H4 (cell line): ENCODE results near the gene CCNL1. TPM values are rescaled to one million over a fixed set of nuclear protein-coding genes. Genes with fewer than 3 reads are reported as not detected.
A peak's percentile ranks its signal among the peaks of the same experiment; 100 is the strongest.

Experiments used
- DNase-seq: peaks from one replicate; pipeline ENCODE4 v3.0.0-alpha.2; 2015; ENCODE audit warnings: low spot score
- total RNA-seq: library from RNA; depleted of rRNA; stranded (reverse); fragments of >200 nt; shearing (Covaris generic); gene quantifications from 2 replicates; pipeline ENCODE4 v1.2.3, GENCODE V29; 2014

The CCNL1 gene
- total RNA-seq, 1 experiment from 2014 or later = 30.6 TPM

DNA sequence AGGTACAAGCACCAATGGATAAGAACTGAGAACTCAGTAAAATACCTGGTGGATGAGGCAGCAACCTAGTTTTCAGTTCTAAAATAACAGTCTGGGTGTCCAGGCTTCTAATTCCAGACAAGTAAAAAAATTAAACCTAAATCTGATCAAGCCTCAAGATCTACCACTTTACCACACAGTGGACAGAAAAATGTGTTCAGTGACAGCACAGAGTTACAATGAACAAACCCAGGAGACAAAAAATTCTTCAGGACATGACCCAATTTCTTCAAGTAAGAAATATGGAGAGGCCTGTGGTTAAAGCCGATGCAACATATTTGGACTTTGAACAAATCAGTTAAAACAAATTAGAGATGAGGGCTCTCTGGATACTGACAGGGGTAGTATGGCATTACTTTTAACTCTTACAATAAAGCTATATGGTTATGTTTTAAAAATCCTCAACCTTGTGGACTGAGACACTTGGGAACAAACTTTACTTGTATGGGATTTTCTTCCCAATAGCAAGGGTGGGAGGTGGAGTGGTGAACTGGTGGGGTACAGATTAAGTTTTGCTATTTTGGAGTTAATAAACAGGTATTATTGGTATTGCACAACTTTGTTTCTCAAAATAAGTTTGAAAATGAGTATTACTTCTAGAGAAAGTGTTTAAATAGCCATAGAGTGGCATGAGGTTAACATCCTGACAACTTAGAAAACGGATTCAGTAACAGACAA, 14.2 kb downstream of the CCNL1 start:
- DNase-seq = no peak

DNA sequence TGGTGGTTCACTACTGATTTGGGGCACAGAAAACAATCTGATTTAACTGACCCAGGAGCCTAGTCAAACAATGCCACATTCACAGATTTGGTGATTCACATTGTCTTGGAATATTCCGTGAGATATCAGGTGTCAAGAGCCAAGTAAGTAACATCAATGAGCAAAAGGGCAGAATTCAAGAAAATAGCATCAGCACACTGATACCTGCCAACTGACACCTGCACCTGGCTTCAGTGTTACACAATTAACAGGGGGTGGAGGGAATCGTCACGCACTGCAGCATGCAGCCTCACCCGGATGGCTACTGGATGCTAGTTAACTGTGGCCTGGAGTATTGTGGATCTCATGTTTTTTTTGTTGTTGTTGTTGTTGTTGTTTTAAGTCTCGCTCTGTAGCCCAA, 17.6 kb downstream of the CCNL1 start:
- no peak for DNase-seq

DNA sequence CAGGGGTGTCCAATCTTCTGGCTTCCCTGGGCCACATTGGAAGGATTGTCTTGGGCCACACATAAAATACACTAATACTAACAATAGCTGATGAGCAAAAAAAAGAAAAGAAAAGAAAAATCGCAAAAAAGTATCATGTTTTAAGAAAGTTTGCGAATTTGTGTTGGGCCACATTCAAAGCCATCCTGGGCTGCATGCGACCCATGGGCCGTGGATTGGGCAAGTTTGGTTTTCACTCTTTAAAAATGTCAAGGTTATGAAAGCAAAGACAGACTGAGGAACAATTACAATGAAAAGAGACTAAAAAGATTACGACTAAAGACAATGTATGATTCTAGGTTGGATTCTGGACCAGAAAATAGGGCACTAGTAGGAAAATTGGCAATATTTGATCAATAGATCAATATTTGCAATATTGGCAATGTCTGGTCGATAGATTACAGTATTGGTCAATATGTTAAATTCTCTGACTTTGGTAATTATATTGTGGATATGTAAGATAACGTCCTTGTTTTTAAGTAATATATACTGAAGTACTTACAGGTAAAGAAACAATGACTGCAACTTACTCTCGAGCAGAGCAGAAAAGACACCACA, 19.9 kb downstream of the CCNL1 start:
- DNase-seq = no peak

DNA sequence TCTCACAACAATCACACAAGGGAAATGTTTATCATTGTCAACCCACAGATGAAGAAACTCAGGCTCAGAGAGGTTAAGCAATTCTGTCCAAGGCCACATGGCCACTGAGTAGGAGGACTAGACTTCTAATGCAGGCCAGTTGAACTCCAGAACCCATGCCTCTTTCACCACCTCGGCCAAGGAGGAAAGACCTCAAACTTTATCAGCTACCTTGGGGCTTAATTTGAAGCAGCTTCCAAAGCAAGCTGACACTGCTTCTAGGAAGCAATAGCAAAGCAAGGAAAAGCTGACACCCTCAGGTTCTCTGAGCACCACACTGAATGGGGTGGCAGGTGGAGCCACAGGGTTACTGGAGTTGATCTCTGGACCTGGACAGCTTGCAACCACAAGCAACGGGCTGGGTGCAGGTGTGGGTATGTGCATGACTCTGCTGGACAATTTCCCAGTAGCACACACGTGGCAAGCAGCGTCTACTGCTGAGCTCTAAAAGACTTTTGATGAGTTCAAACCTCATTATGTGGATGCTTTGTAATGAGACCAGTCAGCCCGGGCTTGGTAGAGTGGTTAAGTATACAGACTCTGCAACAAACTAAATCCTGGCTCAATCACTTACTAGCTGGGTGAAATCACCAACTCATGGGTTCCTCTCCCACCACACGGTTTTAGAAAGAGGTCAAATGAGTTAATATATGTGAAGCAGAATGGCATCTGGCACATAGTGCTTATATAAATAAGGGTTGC, 23.1 kb downstream of the CCNL1 start:
- no peak for DNase-seq

DNA sequence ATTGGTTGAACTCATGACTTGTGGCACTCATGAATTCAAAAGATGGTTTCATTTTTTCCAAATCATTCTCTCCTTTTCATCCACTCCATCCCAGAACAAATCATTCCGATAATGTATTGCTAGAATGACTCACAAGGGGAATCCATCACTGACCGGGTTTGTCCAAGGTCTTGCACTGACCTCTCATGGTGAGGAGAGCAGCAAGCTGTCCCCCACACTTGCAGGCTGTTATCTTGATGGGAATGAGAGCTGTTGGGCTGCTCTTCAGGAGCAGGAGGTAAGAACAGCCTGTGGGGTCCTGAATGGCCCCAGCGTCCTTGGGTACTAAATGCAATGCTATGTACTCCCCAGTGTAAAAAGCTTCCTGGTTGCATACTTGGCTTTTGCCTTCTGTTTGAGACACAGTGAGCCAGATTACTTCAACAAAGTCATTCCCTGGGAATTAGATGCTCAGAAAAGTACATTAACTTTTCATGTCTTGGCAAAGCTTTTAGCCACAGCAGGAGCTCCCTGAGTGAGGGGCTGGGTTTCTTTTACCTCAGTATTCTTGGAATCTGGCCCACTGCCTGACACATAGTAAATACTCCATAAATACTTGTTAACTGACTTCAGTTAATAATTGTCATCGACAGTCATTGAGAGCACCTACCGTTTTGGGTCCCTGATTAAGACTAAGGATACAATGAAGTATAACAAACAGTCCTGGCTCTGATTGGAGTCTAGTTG, 24.1 kb downstream of the CCNL1 start:
- no peak for DNase-seq

DNA sequence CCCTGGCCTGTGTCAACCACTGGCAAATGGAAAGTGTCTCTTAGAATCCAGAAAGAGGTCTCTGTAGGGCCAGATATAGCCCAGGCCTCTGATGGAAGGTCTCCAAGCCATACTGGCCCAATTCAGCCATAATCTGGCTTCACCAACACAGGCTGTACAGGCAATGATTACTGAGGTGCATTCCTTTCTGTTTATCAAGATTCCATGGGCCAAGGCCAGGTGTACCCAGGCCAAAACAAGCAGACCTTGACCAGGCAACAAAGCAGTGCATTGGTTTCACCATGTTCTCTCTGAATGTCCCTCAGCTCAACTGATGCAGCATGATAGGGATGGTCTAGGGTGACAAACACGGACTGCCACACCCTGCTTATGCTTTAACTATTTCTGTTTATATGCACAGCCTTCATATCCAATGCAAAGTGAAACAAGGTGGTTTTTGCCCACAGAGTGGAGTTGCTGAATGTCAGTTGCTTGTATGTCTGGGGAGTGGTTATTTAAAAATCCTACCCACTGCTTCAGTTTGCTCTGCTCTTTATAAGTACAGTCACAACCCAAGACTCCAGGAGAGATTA, 25.2 kb downstream of the CCNL1 start:
- DNase-seq = no peak

DNA sequence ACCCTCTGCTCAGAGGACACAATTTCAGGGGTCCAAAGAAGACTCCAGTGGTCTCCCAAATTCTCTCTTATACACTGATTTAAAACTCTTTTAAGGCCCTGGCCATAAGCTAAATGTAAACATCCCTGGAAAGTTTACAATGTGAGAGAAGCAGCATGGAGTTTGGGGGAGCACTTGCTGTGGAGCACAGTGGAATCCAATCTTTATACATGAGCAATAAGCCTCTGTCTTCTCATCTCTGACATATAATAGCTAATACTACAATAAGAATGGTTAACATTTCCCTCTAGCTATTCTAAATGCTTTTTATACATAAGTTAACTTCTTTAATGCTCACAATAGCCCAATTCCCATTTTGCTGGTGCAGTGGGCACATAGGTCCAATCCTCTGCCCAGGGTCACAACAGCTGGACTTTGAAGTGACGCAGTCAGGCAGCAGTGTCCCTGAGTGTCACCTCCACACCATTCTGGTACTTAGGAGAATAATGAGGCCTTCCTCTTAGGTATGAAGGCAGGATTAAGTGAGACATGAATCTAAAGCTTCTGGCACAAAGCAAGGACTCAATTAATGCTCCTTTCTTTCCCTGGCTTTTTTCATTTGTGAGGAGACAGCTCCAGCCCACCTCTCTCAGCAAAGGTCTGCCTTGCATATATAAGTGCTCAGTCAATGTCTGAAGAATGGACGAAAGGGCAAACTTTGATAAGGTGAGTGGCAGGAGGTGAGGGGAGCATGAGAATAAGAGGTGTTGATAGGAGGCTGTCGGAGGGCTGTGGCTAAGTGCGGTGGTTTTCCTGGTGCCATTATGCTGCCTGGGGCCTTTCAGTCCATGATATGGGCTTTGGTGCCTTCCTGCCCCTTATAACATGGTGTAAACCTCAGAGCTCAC, 26.3 kb downstream of the CCNL1 start:
- no peak for DNase-seq

DNA sequence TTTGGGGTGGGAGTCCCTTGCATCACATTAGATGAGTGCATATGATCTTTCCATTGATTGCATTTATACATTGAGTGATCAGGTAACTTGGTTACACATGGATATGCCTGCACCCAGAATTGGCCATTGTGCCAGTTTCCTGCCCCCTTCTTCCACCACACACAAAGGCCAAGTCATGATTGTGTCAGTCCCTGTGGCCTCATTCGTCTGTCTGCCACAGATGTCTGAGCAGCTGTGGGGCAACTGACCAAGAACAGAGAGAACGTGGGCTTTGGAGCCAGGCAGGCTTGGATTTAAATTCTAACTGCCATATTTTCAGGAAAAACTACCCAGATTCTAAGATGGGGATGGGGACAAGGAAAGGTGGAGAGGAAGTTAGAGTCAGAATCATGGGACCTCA, 27.0 kb downstream of the CCNL1 start:
- no peak for DNase-seq

DNA sequence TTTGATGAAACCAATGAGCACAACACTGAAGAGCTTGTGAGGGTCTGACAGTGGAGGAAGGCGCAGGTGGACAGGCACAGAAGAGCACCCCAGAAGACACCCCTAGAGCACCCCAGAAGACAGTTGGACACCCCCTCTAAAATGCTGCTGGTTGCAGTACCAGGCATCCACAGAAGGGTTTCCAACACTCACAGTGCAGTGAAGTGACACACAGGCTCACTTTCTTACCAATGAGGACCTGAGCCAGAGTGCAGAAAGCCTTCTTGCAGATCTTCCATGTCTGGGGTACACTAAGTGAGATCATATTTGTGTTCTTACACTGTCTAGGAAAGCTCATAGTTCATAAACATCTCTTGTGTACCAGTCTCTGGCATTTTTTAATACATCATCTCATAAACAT, 27.6 kb downstream of the CCNL1 start:
- no peak for DNase-seq

DNA sequence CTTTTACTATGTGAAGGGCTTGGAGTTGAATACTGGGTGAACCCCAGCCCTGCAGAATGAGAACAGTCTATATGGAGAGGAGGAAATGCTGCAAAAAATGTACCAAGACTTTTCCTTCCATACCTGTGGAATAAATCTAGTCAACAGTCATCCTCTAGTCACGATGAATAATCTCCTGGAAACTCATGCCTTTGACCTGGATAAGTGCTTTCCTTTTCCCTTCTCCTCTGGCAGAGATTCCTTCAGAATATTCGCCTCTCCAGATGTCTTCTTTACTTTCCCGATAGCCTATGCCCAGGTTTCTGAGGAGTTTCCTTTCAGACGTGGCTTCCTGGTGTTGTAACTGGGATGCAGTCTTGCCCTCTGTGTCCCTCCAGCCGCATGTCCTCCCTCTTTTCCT, 28.1 kb downstream of the CCNL1 start:
- DNase-seq = no peak

DNA sequence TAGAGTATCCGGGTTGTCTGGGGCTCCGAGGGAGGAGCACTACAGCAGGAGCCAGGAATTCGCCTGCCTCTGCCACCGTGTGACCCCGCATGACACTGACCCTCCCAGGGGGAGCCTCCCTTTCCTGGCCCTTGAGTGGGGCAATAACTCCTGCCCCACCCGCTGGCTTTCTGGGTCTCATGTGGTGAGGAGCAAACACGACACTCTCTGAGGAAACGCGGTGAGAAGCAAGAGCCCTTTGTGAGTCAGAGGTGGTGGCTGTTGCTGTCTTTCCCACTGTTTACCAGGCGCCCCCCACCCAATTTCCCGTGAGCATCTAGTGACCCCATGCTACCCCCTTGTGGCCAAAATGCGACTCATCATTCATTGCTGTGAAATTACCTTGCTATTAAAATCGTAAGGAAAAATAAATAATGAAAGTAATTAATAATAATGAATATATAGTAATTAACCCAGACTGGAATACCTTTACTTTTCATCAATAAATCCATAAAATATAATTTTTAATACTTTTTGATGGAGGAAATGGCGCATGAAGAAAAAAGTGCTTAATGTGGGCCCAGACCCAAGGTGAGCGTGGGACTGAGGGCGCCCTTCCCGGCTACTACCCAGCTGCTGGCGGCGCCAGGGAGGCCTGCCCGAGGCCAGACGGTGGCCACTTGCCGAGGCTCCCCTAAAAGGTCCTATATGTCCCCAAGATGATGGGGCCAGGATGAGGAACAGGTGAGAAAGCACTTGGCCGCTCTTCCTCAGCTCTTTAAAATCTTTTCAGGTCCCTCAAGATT, 29.3 kb downstream of the CCNL1 start:
- peak; percentile 90 for DNase-seq

DNA sequence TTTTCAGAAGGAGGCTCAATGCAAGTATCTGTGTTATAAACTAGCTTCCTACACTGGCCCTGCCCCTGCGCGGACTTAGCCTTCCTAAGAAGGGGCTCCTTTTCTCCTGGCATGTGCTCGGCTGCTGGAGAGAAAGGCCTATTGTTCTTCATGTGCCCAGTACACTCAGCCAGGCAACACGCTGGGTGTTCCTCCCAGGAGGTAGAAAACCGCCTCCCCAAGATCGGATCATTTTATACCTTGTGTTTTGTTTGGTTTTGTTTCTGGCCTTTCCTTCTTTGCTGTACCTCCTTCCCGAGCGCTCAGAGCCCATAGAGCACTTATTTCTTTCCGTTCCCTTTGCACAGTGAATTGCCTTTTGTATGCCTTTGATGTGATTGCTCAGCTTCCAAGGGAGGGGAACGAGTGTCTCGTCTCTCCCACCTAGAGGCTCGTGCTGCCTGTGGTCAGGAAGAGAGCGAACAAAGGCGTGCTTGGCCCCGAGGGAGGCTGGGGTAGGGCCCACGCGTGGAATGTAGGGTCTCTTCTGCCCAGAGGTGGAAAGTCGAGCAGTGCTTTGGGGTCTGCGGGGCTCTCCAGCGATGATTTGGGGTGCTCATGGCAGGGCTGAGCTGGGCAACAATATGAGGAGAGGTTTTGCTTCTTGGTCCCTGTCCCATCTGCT, 30.0 kb downstream of the CCNL1 start:
- peak; percentile 69 for DNase-seq

DNA sequence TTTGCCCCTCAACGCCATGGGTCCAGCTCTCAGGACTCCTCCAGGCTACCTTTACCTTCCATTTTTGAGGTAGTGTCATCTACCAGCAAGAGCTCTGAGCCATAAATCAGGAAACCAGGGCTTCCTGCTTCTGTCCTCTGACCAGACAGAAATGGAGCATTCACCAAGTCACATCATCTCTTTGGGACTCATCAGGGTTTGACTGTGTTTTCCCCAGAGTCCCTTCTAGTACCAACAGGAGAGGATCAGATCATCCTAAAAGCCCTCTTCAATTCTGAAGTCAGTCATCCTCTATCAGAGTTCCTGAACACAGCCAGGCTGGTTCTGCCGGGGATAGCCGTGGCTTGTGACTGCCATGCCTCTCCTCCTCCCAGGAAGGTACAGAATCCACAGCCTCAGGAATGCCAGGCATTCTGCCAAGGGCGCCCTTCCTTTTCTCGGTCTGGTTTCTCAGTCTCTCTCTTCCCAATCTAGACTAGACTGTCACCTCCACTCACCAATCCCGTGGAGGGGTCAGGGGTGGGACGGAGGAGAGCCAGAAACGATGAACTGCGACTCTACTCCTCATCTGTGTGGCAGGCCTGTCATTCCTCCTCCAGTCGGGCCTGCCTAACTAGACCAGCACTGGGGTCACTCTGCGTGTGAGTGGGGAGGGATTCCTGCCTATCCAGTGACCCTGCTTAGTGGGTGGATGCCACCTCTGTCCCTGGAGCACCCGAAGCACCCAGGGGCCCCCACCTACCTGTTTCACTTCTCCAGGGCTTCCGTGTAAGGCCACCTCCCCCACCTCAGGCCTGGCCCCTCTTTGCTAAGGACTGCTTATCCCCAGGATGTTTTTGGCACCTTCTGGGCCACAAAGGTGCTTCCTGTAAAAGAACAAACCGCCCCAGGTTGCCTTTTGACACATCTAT, 30.9 kb downstream of the CCNL1 start:
- DNase-seq = peak; percentile 72

DNA sequence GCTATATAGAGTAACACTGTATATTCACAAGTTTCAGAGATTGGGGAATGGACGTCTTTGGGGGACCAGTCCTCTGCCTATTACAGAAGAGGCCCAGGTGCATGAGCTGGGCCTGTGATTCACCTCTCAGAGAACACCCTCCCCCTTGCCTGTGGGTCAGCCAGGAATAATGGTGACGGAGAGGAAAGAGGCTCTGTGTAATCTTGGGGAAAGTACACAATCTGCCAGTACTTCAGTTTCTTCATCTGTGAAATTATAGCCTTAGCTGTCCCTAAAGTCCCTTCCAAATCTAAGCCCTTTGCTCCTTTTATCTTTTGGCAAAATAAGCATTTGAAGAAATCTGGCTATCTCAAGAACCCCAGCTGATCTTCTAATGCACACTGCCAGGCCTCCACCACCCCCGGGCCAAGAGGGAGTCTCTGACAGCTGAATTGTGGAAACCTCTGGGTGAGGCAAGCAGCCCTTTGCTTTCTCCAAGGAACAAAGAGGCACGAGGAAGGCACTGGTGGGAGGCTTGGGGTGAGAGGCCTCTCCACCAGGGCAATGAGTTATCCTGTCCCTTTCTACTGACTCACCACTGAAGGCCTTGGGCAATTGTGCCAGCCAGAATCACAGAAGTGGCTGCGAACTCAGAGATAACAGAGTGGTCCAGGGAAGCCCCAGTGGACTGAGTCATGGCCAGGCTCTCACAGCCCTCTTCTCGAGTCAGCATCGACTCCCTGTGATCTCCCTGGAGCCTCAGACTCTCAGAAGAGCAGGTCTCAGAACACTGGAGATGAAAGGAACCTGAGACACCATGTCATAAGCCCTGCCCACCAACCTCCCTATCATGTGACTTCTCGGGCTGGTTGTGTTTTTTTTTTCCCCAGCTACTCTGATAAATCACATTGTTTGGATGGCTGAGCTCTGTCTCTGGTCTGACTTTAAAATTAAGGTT, 31.8 kb downstream of the CCNL1 start:
- peak; percentile 88 for DNase-seq

DNA sequence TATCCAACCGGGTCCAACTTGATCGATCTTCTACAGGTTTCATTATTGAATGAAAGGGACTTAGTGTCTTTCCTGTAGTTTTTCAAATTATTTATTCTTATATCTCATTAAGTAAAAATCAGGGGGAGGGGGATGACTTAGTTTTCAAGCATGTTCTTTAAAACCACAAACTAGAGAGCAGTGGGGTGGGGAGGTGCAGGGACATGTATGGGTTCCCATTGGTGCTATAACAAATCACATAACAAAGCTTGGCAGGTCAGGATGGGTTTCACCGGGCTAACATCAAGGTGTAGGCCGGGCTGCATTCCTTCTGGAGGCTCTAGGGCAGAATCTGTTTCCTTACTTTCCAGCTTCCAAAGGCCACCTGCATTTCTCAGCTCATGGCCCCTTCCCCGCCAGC, 32.7 kb downstream of the CCNL1 start:
- no peak for DNase-seq

DNA sequence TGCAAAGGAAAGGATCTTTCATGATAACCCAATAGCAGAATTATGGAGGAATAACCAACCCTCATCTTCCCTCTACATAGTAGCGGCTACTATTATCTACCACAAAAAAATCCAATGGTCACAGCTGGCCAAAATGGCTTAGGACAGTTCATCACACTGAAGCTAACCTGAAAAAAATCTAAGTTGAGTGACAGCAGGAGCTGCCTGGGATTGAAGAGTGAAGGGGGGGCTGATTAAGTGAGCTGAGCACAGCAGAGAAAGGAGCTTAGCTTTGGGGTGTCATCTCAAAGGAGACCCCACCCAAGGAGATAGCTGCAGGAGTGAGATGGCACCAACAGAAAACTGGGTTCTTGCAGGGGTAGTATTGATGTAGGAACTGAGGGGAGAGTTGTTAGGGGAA, 33.6 kb downstream of the CCNL1 start:
- no peak for DNase-seq

DNA sequence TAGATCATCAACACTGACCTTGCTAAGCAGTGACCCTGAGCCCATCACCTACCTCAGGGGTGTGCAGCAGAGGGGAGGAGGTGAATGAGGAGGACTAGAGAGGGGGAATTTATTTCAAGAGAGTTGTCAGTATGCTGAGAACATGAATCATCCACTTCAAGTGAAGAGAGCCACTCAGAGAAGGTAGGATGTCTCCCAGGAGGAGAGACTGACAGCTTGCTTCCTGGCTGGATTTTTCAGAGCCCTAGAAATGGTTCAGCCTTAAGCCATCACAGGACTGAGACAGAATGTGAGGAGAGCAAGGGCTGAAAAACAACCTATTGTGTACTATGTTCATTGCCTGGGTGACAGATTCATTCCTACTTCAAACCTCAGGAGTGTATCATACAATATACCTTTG, 34.8 kb downstream of the CCNL1 start:
- DNase-seq = no peak

DNA sequence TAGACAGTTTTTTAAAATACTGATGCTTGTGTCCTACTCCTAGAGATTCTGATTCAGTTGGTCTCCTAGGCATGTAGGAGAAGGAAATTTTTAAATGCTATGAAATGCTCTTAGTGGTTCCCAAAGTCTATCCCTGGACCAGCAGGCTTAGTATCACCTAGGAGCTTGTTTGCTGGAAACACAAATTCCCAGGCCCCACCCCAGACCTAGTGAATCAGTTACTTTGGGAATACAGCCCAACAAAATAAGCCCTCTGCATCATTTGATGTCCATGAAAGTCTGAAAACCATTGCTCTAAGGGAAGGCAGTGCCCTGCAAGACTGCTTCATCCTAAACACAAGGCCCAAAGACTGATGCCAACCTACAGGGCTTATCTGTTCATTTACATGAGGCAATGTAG, 36.3 kb downstream of the CCNL1 start:
- DNase-seq = no peak
